ENCODE results near the gene STIM2. TPM values are rescaled to one million over a fixed set of nuclear protein-coding genes. Genes with fewer than 3 reads are reported as not detected.

STIM2 gene
- total RNA-seq, 1 donor from 2014 or later = 18.4 TPM

GRCh38 chr4:26885912-26886274 lies 25.3 kb downstream of the STIM2 start:
- no peak overlapping the region for H3K4me2 ChIP-seq (ENCODE audit: low read length)

GRCh38 chr4:26887143-26887542 lies 26.5 kb downstream of the STIM2 start:
- TF ChIP-seq CTCF (IDR thresholded peaks at IDR 0.05; ENCODE audit: insufficient read depth, low read depth, low read length) (no peak), EZH2 (IDR thresholded peaks at IDR 0.05; ENCODE audit: insufficient read depth, low read length) (no peak)
- Histone ChIP-seq H3K9me3 (ENCODE audit: insufficient read depth, low read depth, low read length) (no peaks in the 10 kb centered on the region), H3K27ac (ENCODE audit: low read depth, low read length) (no peak overlapping the region), H3K4me2 (ENCODE audit: low read length) (no peak overlapping the region), H3K27me3 (ENCODE audit: insufficient read depth, low read length) (no peaks in the 10 kb centered on the region), H2AFZ (ENCODE audit: low read depth, low read length) (no peak overlapping the region), H3K4me1 (ENCODE audit: insufficient read depth, low read length) (no peaks in the 10 kb centered on the region), H3K36me3 (ENCODE audit: insufficient read depth, low read length) (no peaks in the 10 kb centered on the region), H3K4me3 (ENCODE audit: insufficient read depth, low read depth, low read length) (no peak overlapping the region), H4K20me1 (ENCODE audit: insufficient read depth, low read length) (peaks cover 24% of the 10 kb centered on the region), H3K79me2 (ENCODE audit: insufficient read depth, low read length) (peaks cover 69% of the 10 kb centered on the region), H3K9ac (ENCODE audit: low read length) (no peak overlapping the region)
- Mint-ChIP-seq H3K27ac (ENCODE audit: unreplicated experiment) (no peak overlapping the region), H3K9me3 (ENCODE audit: unreplicated experiment) (peaks cover 1% of the 10 kb centered on the region), H3K27me3 (ENCODE audit: low read depth, unreplicated experiment) (no peaks in the 10 kb centered on the region), H3K4me3 (ENCODE audit: unreplicated experiment) (no peak overlapping the region), H3K36me3 (ENCODE audit: low read depth, unreplicated experiment) (peaks cover 5% of the 10 kb centered on the region), H3K4me1 (ENCODE audit: low read depth, unreplicated experiment) (peaks cover 2% of the 10 kb centered on the region)
- FAIRE-seq (no peak), DNase-seq (ENCODE audit: low read depth) (no peak)

More at GRCh38 chr4:26885912-26886274, 25.3 kb downstream of the STIM2 start:
- H3K36me3 ChIP-seq (ENCODE audit: insufficient read depth, low read length) = no peaks in the 10 kb centered on the region
- FAIRE-seq (no peak), DNase-seq (ENCODE audit: low read depth) (no peak)
- H3K27ac Mint-ChIP-seq (ENCODE audit: unreplicated experiment) = no peak overlapping the region
- H3K9me3 Mint-ChIP-seq (ENCODE audit: unreplicated experiment) = peaks cover under 1% of the 10 kb centered on the region
- H3K36me3 Mint-ChIP-seq (ENCODE audit: low read depth, unreplicated experiment) = peaks cover 2% of the 10 kb centered on the region
- H3K4me3 Mint-ChIP-seq (ENCODE audit: unreplicated experiment) = no peak overlapping the region
- no peaks in the 10 kb centered on the region for H3K27me3 ChIP-seq (ENCODE audit: insufficient read depth, low read length)
- no peaks in the 10 kb centered on the region for H3K27me3 Mint-ChIP-seq (ENCODE audit: low read depth, unreplicated experiment)
- H3K9ac ChIP-seq (ENCODE audit: low read length) = no peak overlapping the region
- H2AFZ ChIP-seq (ENCODE audit: low read depth, low read length) = no peak overlapping the region
- H4K20me1 ChIP-seq (ENCODE audit: insufficient read depth, low read length) = peaks cover 24% of the 10 kb centered on the region
- no peak for TF ChIP-seq EZH2 (IDR thresholded peaks at IDR 0.05; ENCODE audit: insufficient read depth, low read length)
- TF ChIP-seq CTCF (IDR thresholded peaks at IDR 0.05; ENCODE audit: insufficient read depth, low read depth, low read length) = no peak
- H3K4me1 Mint-ChIP-seq (ENCODE audit: low read depth, unreplicated experiment) = peaks cover 2% of the 10 kb centered on the region
- no peak overlapping the region for H3K4me3 ChIP-seq (ENCODE audit: insufficient read depth, low read depth, low read length)
- peaks cover 66% of the 10 kb centered on the region for H3K79me2 ChIP-seq (ENCODE audit: insufficient read depth, low read length)
- no peak overlapping the region for H3K27ac ChIP-seq (ENCODE audit: low read depth, low read length)
- H3K4me1 ChIP-seq (ENCODE audit: insufficient read depth, low read length) = no peaks in the 10 kb centered on the region
- no peaks in the 10 kb centered on the region for H3K9me3 ChIP-seq (ENCODE audit: insufficient read depth, low read depth, low read length)

- H3K4me1 ChIP-seq (ENCODE audit: insufficient read depth, low read length) = no peaks in the 10 kb centered on the region
- no peak for TF ChIP-seq EZH2 (IDR thresholded peaks at IDR 0.05; ENCODE audit: insufficient read depth, low read length)
- no peak for TF ChIP-seq CTCF (IDR thresholded peaks at IDR 0.05; ENCODE audit: insufficient read depth, low read depth, low read length)
- no peak overlapping the region for H3K9ac ChIP-seq (ENCODE audit: low read length)
- peaks cover 2% of the 10 kb centered on the region for H3K4me1 Mint-ChIP-seq (ENCODE audit: low read depth, unreplicated experiment)
- no peak overlapping the region for H3K4me3 Mint-ChIP-seq (ENCODE audit: unreplicated experiment)
- H3K4me2 ChIP-seq (ENCODE audit: low read length) = no peak overlapping the region
- H3K36me3 ChIP-seq (ENCODE audit: insufficient read depth, low read length) = no peaks in the 10 kb centered on the region
- FAIRE-seq (no peak), DNase-seq (ENCODE audit: low read depth) (no peak)
- peaks cover 21% of the 10 kb centered on the region for H4K20me1 ChIP-seq (ENCODE audit: insufficient read depth, low read length)
- peaks cover 5% of the 10 kb centered on the region for H3K36me3 Mint-ChIP-seq (ENCODE audit: low read depth, unreplicated experiment)
- H3K27me3 ChIP-seq (ENCODE audit: insufficient read depth, low read length) = no peaks in the 10 kb centered on the region
- H3K9me3 Mint-ChIP-seq (ENCODE audit: unreplicated experiment) = peaks cover 1% of the 10 kb centered on the region
- peaks cover 64% of the 10 kb centered on the region for H3K79me2 ChIP-seq (ENCODE audit: insufficient read depth, low read length)
- no peaks in the 10 kb centered on the region for H3K9me3 ChIP-seq (ENCODE audit: insufficient read depth, low read depth, low read length)
- H3K4me3 ChIP-seq (ENCODE audit: insufficient read depth, low read depth, low read length) = no peak overlapping the region
- no peak overlapping the region for H2AFZ ChIP-seq (ENCODE audit: low read depth, low read length)
- H3K27me3 Mint-ChIP-seq (ENCODE audit: low read depth, unreplicated experiment) = no peaks in the 10 kb centered on the region
- no peak overlapping the region for H3K27ac Mint-ChIP-seq (ENCODE audit: unreplicated experiment)
- no peak overlapping the region for H3K27ac ChIP-seq (ENCODE audit: low read depth, low read length)
Observed at GRCh38 chr4:26887809-26888208, 27.2 kb downstream of the STIM2 start.

All from astrocyte (in vitro differentiated cells and primary cell).